Neural progenitor cell (in vitro differentiated cells): Measurements from ENCODE around the gene CACYBP.

Experiments used
- CTCF ChIP-seq: fragments of 200-600 bp; sonication (generic); IDR thresholded peaks from 2 replicates; pipeline ENCODE4 v1.5.1; 2017; ENCODE audit warnings: antibody characterized with exemption, mild to moderate bottlenecking
- EZH2phosphoT487 ChIP-seq: fragments of 200-600 bp; sonication (generic); IDR thresholded peaks from 2 replicates; pipeline ENCODE4 v1.6.1; 2017; ENCODE audit warnings: antibody characterized with exemption

DNA sequence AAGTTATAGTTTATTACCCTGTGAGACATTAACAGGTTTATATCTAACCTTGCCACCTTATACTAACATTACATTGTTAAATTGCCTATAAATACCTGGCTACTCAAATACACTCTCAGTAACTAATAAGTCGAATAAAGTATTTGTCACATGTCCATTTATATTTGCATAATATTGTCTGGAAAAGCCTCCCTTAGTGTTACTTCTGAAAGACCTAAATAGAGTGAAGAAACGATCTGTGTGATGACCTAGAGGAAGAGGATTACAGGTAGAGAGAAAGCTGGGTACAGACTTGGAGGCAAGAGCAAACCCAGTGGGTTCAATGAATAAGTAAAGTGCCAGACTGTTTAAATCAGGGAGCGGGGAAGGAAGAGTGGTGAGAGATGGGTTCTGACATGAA is 2.7 kb upstream of the CACYBP start:
- TF ChIP-seq CTCF (no peak), EZH2phosphoT487 (no peak)
